OCI-LY7 (cell line): ENCODE data around the gene SGTB. TPM values are rescaled to one million over a fixed set of nuclear protein-coding genes. Genes with fewer than 3 reads are reported as not detected.

Experiments used
- BruUV-seq: library from RNA; stranded (reverse); fragments of 400-500 nt; replicated peaks from 2 replicates; lab custom pipeline; 2021; lab: Mats Ljungman, UMichigan
- CTCF ChIA-PET: fragments of 300-600 bp; sonication (Branson Sonifier 250); formaldehyde crosslinking; loops from one replicate; lab custom pipeline; 2022; ENCODE audit warnings: antibody characterized with exemption; ENCODE audit not compliant: unreplicated experiment; lab: Charles Lee
- POLR2A ChIA-PET: fragments of 300-600 bp; sonication (Branson Sonifier 250); formaldehyde crosslinking; loops from one replicate; lab custom pipeline; 2022; ENCODE audit warnings: antibody characterized with exemption; lab: Charles Lee
- DNase-seq: peaks from one replicate; pipeline ENCODE4 v3.0.0-alpha.2; 2015; ENCODE audit warnings: low spot score
- H2AFZ ChIP-seq: fragments of 200-600 bp; sonication (generic), shearing (Covaris generic); 2 replicates; pipeline ENCODE4 v1.6.1; 2014; ENCODE audit warnings: mild to moderate bottlenecking, antibody characterized with exemption, low read length, moderate library complexity
- H3K27ac ChIP-seq: fragments of 200-600 bp; sonication (generic); 2 replicates; pipeline ENCODE4 v1.5.1; 2014; ENCODE audit warnings: mixed run types, low read depth, mild to moderate bottlenecking, moderate library complexity, low read length, inconsistent platforms; ENCODE audit not compliant: poor library complexity, severe bottlenecking
- H3K36me3 ChIP-seq: fragments of 200-600 bp; sonication (generic); 2 replicates; pipeline ENCODE4 v1.6.1; 2014; ENCODE audit warnings: mild to moderate bottlenecking, antibody characterized with exemption, low read length, moderate library complexity, mixed read lengths; ENCODE audit not compliant: insufficient read depth
- H3K4me1 ChIP-seq: fragments of 200-600 bp; sonication (generic); 2 replicates; pipeline ENCODE4 v1.5.1; 2014; ENCODE audit warnings: mild to moderate bottlenecking, low read length; ENCODE audit not compliant: insufficient read depth, poor library complexity, severe bottlenecking
- H3K4me2 ChIP-seq: fragments of 200-600 bp; sonication (generic); 2 replicates; pipeline ENCODE4 v1.6.1; 2014; ENCODE audit warnings: mild to moderate bottlenecking, low read length
- H3K4me3 ChIP-seq: fragments of 200-600 bp; sonication (generic); 2 replicates; pipeline ENCODE4 v1.5.1; 2014; ENCODE audit warnings: mild to moderate bottlenecking, low read depth, low read length; ENCODE audit not compliant: poor library complexity, severe bottlenecking
- H3K79me2 ChIP-seq: fragments of 200-600 bp; sonication (generic); 2 replicates; pipeline ENCODE4 v1.6.1; 2016; ENCODE audit warnings: low read depth, mild to moderate bottlenecking, low read length, moderate library complexity, mixed read lengths; ENCODE audit not compliant: insufficient read depth
- H3K9me2 ChIP-seq: fragments of 200-600 bp; sonication (generic); 2 replicates; pipeline ENCODE4 v1.6.1; 2016; ENCODE audit warnings: mild to moderate bottlenecking, low read length, mixed read lengths; ENCODE audit not compliant: insufficient read depth
- H3K9me3 ChIP-seq: fragments of 200-600 bp; sonication (generic); 2 replicates; pipeline ENCODE4 v1.6.1; 2014; ENCODE audit warnings: mild to moderate bottlenecking, mixed run types, low read length, mixed read lengths
- H4K20me1 ChIP-seq: fragments of 200-600 bp; sonication (generic); 2 replicates; pipeline ENCODE4 v1.6.1; 2014; ENCODE audit warnings: mild to moderate bottlenecking, antibody characterized with exemption, low read length, moderate library complexity, mixed read lengths; ENCODE audit not compliant: insufficient read depth
- EZH2phosphoT487 ChIP-seq: fragments of 200-600 bp; sonication (generic); IDR thresholded peaks from 2 replicates; pipeline ENCODE4 v1.6.1; 2018; ENCODE audit warnings: low read depth, borderline replicate concordance, mild to moderate bottlenecking, mixed run types, antibody characterized with exemption, low read length, moderate library complexity, mixed read lengths
- intact Hi-C: fragments of 100-400 bp; cut with micrococcal nuclease; formaldehyde crosslinking; loops from one replicate; pipeline ENCODE4 v1.10.0; 2022; ENCODE audit not compliant: unreplicated experiment
- total RNA-seq, 2 experiments: library from RNA; depleted of rRNA in 1 of 2; stranded (reverse); fragments of >200 nt in 1 of 2; shearing (Covaris generic) in 1 of 2; gene quantifications; 2 replicates each; pipeline ENCODE4 v1.2.3, GENCODE V29; 2014 to 2022
- TF ChIP-seq, protein P1 (sequence below): fragments of 200-600 bp; sonication (generic); conservative IDR thresholded peaks from 2 replicates; pipeline ENCODE4 v1.5.1; 2014; ENCODE audit warnings: mild to moderate bottlenecking, antibody characterized with exemption, low read length, moderate library complexity, mixed read lengths

Gene SGTB
- total RNA-seq, 2 experiments from 2014 or later, result 4.3 to 8.7 TPM

DNA sequence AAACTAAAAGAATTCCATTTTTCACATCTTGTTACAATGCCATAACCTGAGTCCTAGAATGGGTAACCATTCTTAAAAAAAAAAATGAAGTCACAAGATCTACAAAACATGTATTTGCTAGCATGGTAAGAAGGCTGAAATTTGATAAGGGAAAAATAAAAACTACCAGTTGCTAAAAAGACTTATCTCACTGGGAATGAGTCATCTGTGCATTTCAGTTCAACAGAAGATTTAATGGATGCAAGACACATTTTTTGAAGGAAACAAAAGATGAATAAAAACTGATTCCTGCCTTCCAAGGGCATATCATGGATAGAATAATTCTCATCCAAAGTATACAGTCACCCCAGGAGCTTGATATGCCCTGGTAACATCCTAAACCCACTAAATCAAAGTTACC, 47.2 kb downstream of the SGTB start:
- Histone ChIP-seq H4K20me1 (no peaks in the 10 kb centered on the region), H3K36me3 (peaks cover 40% of the 10 kb centered on the region), H2AFZ (no peak overlapping the region), H3K79me2 (no peaks in the 10 kb centered on the region), H3K4me1 (no peaks in the 10 kb centered on the region), H3K4me3 (no peak overlapping the region), H3K4me2 (no peak overlapping the region), H3K27ac (no peak overlapping the region), H3K9me3 (no peaks in the 10 kb centered on the region), H3K9me2 (no peaks in the 10 kb centered on the region)
- intact Hi-C loops, result no loop called here
- POLR2A ChIA-PET, result interaction anchor here (1.0 kb wide), 1 partner anchor 30 kb away, joined by 3 read pairs; no protein-coding TSS in a partner anchor
- no peak for DNase-seq
- TF ChIP-seq, protein P1, sequence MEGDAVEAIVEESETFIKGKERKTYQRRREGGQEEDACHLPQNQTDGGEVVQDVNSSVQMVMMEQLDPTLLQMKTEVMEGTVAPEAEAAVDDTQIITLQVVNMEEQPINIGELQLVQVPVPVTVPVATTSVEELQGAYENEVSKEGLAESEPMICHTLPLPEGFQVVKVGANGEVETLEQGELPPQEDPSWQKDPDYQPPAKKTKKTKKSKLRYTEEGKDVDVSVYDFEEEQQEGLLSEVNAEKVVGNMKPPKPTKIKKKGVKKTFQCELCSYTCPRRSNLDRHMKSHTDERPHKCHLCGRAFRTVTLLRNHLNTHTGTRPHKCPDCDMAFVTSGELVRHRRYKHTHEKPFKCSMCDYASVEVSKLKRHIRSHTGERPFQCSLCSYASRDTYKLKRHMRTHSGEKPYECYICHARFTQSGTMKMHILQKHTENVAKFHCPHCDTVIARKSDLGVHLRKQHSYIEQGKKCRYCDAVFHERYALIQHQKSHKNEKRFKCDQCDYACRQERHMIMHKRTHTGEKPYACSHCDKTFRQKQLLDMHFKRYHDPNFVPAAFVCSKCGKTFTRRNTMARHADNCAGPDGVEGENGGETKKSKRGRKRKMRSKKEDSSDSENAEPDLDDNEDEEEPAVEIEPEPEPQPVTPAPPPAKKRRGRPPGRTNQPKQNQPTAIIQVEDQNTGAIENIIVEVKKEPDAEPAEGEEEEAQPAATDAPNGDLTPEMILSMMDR, result no peak
- no peak for TF ChIP-seq EZH2phosphoT487
- CTCF ChIA-PET, result interaction anchor here (0.5 kb wide), 1 partner anchor 258 kb away, joined by 4 read pairs; no protein-coding TSS in a partner anchor
- no TSS peak for BruUV-seq

DNA sequence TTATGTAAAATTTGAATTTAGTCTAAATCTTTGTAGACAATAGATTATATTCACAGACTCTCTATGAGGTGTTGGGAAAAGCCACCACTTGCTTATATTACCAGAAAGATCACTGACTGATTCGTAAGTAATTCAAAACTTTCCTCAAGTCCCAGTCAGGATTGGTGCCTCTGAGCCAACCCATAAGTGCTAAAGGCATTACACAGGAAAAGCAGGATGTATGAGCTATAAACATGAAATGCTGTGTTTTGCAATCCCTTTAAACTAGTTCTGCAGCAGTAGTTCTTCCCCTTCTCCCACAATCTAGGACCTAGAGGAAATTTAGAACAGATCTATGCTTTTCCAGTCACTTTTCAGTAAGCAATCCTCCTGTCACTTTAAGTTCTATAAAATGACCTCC, 49.1 kb downstream of the SGTB start:
- BruUV-seq, result no TSS peak
- CTCF ChIA-PET, result no interaction called here
- intact Hi-C loops, result no loop called here
- no peaks in the 10 kb centered on the region for H3K79me2 ChIP-seq
- H4K20me1 ChIP-seq, result no peaks in the 10 kb centered on the region
- no peak overlapping the region for H3K27ac ChIP-seq
- H3K9me2 ChIP-seq, result no peaks in the 10 kb centered on the region
- peaks cover 36% of the 10 kb centered on the region for H3K36me3 ChIP-seq
- no peak overlapping the region for H3K4me2 ChIP-seq
- no peak overlapping the region for H2AFZ ChIP-seq
- no peaks in the 10 kb centered on the region for H3K9me3 ChIP-seq
- POLR2A ChIA-PET, result interaction anchor here (0.7 to 1.0 kb wide), 2 partner anchors 9 to 854 kb away, joined by 3 read pairs; no protein-coding TSS in a partner anchor
- TF ChIP-seq EZH2phosphoT487, result no peak
- TF ChIP-seq, protein P1, result no peak
- DNase-seq, result no peak
- H3K4me3 ChIP-seq, result no peak overlapping the region
- H3K4me1 ChIP-seq, result no peaks in the 10 kb centered on the region

DNA sequence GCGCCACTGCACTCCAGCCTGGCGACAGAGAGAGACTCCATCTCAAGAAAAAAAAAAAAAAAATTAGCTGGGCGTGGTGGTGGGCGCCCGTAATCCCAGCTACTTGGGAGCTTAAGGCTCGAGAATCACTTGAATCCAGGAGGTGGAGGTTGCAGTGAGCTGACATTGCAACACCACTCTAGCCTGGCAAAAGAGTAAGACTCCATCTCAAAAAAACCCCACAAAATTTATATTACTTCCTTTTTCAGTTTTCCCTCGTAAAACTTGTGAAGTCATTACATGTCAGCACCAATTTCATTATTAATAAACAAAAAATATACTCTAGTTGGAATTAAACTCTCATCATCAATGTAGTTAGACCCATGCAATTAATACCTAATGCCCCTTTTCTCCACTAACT, 53.2 kb downstream of the SGTB start:
- no peaks in the 10 kb centered on the region for H3K4me1 ChIP-seq
- no peaks in the 10 kb centered on the region for H3K9me2 ChIP-seq
- H2AFZ ChIP-seq, result no peak overlapping the region
- intact Hi-C loops, result no loop called here
- POLR2A ChIA-PET, result no interaction called here
- no peaks in the 10 kb centered on the region for H3K79me2 ChIP-seq
- no peak for DNase-seq
- TF ChIP-seq, protein P1, result no peak
- no peak for TF ChIP-seq EZH2phosphoT487
- H3K9me3 ChIP-seq, result no peaks in the 10 kb centered on the region
- no TSS peak for BruUV-seq
- CTCF ChIA-PET, result no interaction called here
- H3K4me3 ChIP-seq, result no peak overlapping the region
- no peaks in the 10 kb centered on the region for H4K20me1 ChIP-seq
- H3K27ac ChIP-seq, result no peak overlapping the region
- no peak overlapping the region for H3K4me2 ChIP-seq
- H3K36me3 ChIP-seq, result peaks cover 34% of the 10 kb centered on the region
